ENCODE results near the gene KDM4B. TPM values are rescaled to one million over a fixed set of nuclear protein-coding genes. Genes with fewer than 3 reads are reported as not detected.

Gene KDM4B
- total RNA-seq, 2 experiments from 2014 or later: 31.2 to 42.3 TPM

DNA sequence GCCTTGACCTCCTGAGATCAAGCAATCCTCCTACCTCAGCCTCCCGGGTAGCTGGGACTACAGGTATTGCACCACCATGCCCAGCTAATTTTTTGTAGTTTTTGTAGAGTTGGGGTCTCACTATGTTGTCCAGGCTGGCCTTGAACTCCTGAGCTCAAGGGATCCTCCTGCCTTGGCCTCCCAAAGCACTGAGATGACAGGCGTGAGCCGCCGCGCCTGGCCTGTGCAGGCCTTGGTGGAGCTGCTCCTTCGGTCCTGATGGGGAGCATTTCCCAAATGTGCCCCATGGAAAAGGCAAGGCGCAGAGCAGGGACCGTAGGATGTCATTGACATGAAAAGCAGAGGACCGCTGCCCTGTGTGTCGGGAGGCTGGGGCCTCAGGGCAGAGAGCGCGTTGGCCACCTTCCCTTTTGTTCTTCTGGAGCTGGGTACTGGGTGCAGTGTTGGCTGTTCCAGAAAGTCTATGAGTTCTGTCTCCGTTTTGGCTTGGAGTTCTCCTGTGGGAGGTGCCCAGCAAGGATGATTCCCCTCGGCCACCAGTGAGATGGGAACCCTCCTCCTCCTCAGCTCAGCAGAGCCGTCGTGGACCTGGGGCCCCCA, 128.5 kb downstream of the KDM4B start:
- H3K4me1 Mint-ChIP-seq: no peaks in the 10 kb centered on the region
- no peak for ATAC-seq
- no peaks in the 10 kb centered on the region for H3K27me3 Mint-ChIP-seq
- CTCF ChIA-PET: no interaction called here
- H3K27ac Mint-ChIP-seq: no peak overlapping the region
- H3K36me3 Mint-ChIP-seq: peaks cover 43% of the 10 kb centered on the region
- no peak for DNase-seq
- no peak overlapping the region for H3K4me3 Mint-ChIP-seq
- H3K9me3 Mint-ChIP-seq (ENCODE audit: low read depth): peaks cover 13% of the 10 kb centered on the region

GRCh38 chr19:5097959-5098623, 129.2 kb downstream of the KDM4B start:
- Mint-ChIP-seq H3K4me1 (no peaks in the 10 kb centered on the region), H3K4me3 (no peak overlapping the region), H3K27me3 (no peaks in the 10 kb centered on the region), H3K27ac (no peak overlapping the region), H3K9me3 (ENCODE audit: low read depth) (peaks cover 13% of the 10 kb centered on the region), H3K36me3 (peaks cover 43% of the 10 kb centered on the region)
- no peak for ATAC-seq
- DNase-seq: no peak
- CTCF ChIA-PET: no interaction called here

GRCh38 chr19:5098646-5099045, 129.7 kb downstream of the KDM4B start:
- H3K27ac Mint-ChIP-seq: no peak overlapping the region
- peaks cover 13% of the 10 kb centered on the region for H3K9me3 Mint-ChIP-seq (ENCODE audit: low read depth)
- CTCF ChIA-PET: no interaction called here
- DNase-seq (no peak), ATAC-seq (no peak)
- no peaks in the 10 kb centered on the region for H3K27me3 Mint-ChIP-seq
- peaks cover 43% of the 10 kb centered on the region for H3K36me3 Mint-ChIP-seq
- no peaks in the 10 kb centered on the region for H3K4me1 Mint-ChIP-seq
- no peak overlapping the region for H3K4me3 Mint-ChIP-seq

GRCh38 chr19:5099701-5100221, 130.8 kb downstream of the KDM4B start:
- no peak overlapping the region for H3K27ac Mint-ChIP-seq
- H3K4me1 Mint-ChIP-seq: no peaks in the 10 kb centered on the region
- H3K36me3 Mint-ChIP-seq: peaks cover 43% of the 10 kb centered on the region
- H3K27me3 Mint-ChIP-seq: no peaks in the 10 kb centered on the region
- no peak for DNase-seq
- CTCF ChIA-PET: interaction anchor here (1.0 kb wide), 1 partner anchor 68 kb away, joined by 4 read pairs; no protein-coding TSS in a partner anchor
- no peak overlapping the region for H3K4me3 Mint-ChIP-seq
- peaks cover 13% of the 10 kb centered on the region for H3K9me3 Mint-ChIP-seq (ENCODE audit: low read depth)
- ATAC-seq: no peak

DNA sequence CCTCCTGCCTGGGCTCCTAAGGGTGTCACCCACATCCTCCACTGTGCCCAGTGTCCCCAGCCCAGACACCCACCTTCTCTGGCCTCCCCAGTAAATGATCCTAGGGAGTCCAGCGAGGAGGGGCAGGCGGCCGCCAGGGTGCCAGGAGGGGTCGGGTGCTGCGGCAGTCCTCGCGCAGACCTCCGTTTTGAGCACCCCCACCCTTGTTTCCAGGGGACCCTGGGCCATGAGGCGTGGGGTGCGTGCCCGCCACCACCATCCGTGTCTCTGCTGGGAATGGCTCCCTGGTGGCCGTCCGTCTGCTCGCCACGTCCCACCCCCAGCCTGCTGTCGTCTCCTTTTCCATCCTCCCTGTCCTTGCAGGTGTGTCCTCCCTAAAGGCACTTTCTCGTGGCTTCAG, 133.0 kb downstream of the KDM4B start:
- no peaks in the 10 kb centered on the region for H3K27me3 Mint-ChIP-seq
- CTCF ChIA-PET: no interaction called here
- H3K9me3 Mint-ChIP-seq (ENCODE audit: low read depth): peaks cover 11% of the 10 kb centered on the region
- ATAC-seq: no peak
- no peak overlapping the region for H3K4me3 Mint-ChIP-seq
- H3K4me1 Mint-ChIP-seq: no peaks in the 10 kb centered on the region
- DNase-seq: no peak
- H3K36me3 Mint-ChIP-seq: peaks cover 38% of the 10 kb centered on the region
- no peak overlapping the region for H3K27ac Mint-ChIP-seq

GRCh38 chr19:5102520-5102919, 133.6 kb downstream of the KDM4B start:
- DNase-seq (no peak), ATAC-seq (no peak)
- H3K9me3 Mint-ChIP-seq (ENCODE audit: low read depth): peaks cover 11% of the 10 kb centered on the region
- H3K4me3 Mint-ChIP-seq: no peak overlapping the region
- no peaks in the 10 kb centered on the region for H3K4me1 Mint-ChIP-seq
- CTCF ChIA-PET: no interaction called here
- no peak overlapping the region for H3K27ac Mint-ChIP-seq
- no peaks in the 10 kb centered on the region for H3K27me3 Mint-ChIP-seq
- peaks cover 32% of the 10 kb centered on the region for H3K36me3 Mint-ChIP-seq

GRCh38 chr19:5103061-5103701, 134.3 kb downstream of the KDM4B start:
- H3K27ac Mint-ChIP-seq: no peak overlapping the region
- H3K27me3 Mint-ChIP-seq: no peaks in the 10 kb centered on the region
- H3K4me3 Mint-ChIP-seq: no peak overlapping the region
- H3K36me3 Mint-ChIP-seq: peaks cover 26% of the 10 kb centered on the region
- ATAC-seq: no peak
- H3K4me1 Mint-ChIP-seq: no peaks in the 10 kb centered on the region
- CTCF ChIA-PET: no interaction called here
- H3K9me3 Mint-ChIP-seq (ENCODE audit: low read depth): peaks cover 11% of the 10 kb centered on the region
- DNase-seq: no peak

DNA sequence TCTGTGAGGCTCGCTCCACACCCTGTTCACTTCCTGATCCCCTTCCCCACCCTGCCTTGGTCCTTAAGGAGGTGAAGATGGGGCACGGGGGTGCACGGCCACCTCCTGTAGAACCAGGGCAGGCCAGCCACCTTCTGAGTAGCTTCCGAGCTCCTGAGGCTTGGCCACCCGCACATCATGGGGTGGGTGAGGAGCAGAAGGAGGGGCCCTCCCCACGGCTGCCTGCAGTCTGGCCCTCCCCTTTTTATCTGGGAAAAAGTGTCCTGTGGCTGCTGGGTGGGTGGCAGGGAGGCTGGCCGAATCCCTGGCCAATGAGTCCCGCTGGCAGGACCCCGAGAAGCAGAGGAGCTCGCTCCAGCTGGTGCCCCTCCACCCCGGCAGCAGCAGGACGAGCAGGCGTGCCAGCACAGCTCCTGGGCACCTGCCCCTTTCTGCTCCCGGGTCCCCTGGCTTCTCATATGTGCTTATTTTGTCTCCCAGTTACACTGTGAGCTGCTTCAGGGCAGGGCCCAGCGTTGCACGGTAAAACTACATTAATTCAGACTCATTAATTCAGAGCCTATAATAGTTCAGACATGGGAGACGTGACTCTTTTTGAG, 135.0 kb downstream of the KDM4B start:
- Mint-ChIP-seq H3K27me3 (no peaks in the 10 kb centered on the region), H3K9me3 (ENCODE audit: low read depth) (peaks cover 11% of the 10 kb centered on the region), H3K36me3 (peaks cover 19% of the 10 kb centered on the region), H3K4me1 (no peaks in the 10 kb centered on the region), H3K27ac (no peak overlapping the region), H3K4me3 (no peak overlapping the region)
- ATAC-seq: no peak
- DNase-seq: no peak
- CTCF ChIA-PET: interaction anchor here (0.9 kb wide), 1 partner anchor 18 kb away, joined by 4 read pairs; no protein-coding TSS in a partner anchor

- H3K36me3 Mint-ChIP-seq: peaks cover 9% of the 10 kb centered on the region
- no peak for DNase-seq
- ATAC-seq: no peak
- no peak overlapping the region for H3K27ac Mint-ChIP-seq
- H3K27me3 Mint-ChIP-seq: no peaks in the 10 kb centered on the region
- H3K4me1 Mint-ChIP-seq: no peaks in the 10 kb centered on the region
- no peak overlapping the region for H3K4me3 Mint-ChIP-seq
- CTCF ChIA-PET: interaction anchor here (0.9 to 1.8 kb wide), 2 partner anchors 19 to 103 kb away, joined by 4 read pairs; no protein-coding TSS in a partner anchor
- peaks cover 7% of the 10 kb centered on the region for H3K9me3 Mint-ChIP-seq (ENCODE audit: low read depth)
Observed at GRCh38 chr19:5104871-5105351, 136.0 kb downstream of the KDM4B start.

DNA sequence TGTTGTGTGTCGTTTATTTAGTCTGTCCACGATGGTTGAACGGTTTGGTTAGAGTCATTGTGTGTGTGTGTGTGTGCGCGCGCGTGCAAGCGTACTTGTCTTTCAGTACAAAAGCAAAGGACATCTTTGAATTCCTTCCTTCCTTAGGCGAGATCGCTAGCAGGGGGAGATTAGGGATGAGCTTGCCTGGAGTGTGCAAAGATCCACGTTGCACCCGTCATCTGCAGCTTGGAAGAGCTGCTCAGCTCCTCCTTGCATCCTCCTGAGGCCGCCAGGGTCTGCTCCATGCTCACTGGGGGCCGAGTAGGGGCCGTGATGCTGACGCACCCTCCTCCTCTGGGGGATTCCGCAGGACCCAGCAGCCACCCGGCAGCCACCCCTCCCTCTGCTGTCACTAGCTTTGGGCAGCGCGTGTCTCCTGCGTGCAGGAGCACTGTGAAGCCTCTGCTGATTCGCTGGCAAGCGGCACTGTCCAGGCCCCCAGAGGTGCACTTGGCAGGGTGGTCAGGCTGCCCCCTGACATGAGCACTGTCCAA, 137.3 kb downstream of the KDM4B start:
- no peak overlapping the region for H3K27ac Mint-ChIP-seq
- DNase-seq (no peak), ATAC-seq (no peak)
- H3K36me3 Mint-ChIP-seq: no peaks in the 10 kb centered on the region
- no peak overlapping the region for H3K4me3 Mint-ChIP-seq
- CTCF ChIA-PET: interaction anchor here (1.8 kb wide), 1 partner anchor 105 kb away, joined by 4 read pairs; no protein-coding TSS in a partner anchor
- H3K27me3 Mint-ChIP-seq: no peaks in the 10 kb centered on the region
- H3K4me1 Mint-ChIP-seq: no peaks in the 10 kb centered on the region
- no peaks in the 10 kb centered on the region for H3K9me3 Mint-ChIP-seq (ENCODE audit: low read depth)

DNA sequence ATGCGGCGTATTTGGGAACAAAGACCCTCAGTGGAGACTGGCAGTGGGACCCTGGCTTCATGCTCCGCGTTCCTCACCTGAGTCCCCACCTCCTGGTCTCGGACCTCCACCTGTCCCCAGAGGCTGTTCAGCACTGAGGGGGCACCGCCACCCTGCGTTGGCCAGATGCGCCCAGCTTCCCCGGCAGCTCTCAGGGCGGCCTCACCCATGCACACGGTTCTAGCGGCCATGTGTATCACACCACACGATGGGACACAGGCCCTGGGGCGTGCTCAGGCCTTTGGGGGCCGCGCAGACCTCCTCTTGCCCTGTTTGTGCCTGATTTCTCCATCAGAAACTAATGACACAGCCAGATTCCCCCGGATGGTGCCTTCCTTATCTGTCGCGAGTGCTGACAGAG, 138.1 kb downstream of the KDM4B start:
- no peak overlapping the region for H3K4me3 Mint-ChIP-seq
- no peaks in the 10 kb centered on the region for H3K36me3 Mint-ChIP-seq
- no peaks in the 10 kb centered on the region for H3K9me3 Mint-ChIP-seq (ENCODE audit: low read depth)
- H3K27me3 Mint-ChIP-seq: no peaks in the 10 kb centered on the region
- H3K4me1 Mint-ChIP-seq: no peaks in the 10 kb centered on the region
- DNase-seq (no peak), ATAC-seq (no peak)
- CTCF ChIA-PET: no interaction called here
- H3K27ac Mint-ChIP-seq: no peak overlapping the region

DNA sequence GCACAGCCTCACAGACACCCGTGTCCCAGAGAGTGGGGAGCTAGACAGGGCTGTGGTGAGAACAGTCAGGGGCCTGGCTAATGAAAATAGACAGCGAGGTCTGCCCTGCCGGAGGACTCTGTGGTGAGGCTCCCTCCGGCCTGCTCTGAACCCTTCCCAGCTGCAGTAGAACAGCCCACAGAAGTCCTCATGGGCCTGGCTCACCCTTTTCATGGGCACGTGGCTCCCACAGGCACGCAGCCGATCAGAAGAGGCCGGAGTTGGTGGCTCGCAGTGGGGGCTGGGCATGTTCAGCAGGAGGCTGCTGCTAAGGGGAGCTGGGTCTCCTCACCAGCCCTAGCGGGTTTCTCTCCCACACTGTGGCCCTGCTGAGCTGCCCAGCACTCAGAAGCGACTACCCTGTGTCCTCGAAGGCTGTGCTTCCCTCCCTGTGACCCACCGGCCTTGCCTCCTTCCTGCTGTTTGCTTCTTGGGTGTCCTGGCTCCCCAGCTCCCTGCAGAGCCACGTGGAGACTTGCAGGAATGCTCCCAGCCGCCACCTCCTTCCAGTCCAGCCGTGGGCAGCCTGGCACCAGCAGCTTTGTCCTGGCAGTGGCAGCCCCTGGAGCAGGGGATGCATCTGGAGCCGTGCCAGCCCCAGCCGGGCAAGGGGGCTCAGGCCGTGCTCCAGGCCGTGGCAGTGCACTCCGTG, 138.7 kb downstream of the KDM4B start:
- Mint-ChIP-seq H3K4me1 (no peaks in the 10 kb centered on the region), H3K27ac (no peak overlapping the region), H3K27me3 (no peaks in the 10 kb centered on the region), H3K36me3 (no peaks in the 10 kb centered on the region), H3K4me3 (no peak overlapping the region), H3K9me3 (ENCODE audit: low read depth) (no peaks in the 10 kb centered on the region)
- ATAC-seq (no peak), DNase-seq (no peak)
- CTCF ChIA-PET: no interaction called here

DNA sequence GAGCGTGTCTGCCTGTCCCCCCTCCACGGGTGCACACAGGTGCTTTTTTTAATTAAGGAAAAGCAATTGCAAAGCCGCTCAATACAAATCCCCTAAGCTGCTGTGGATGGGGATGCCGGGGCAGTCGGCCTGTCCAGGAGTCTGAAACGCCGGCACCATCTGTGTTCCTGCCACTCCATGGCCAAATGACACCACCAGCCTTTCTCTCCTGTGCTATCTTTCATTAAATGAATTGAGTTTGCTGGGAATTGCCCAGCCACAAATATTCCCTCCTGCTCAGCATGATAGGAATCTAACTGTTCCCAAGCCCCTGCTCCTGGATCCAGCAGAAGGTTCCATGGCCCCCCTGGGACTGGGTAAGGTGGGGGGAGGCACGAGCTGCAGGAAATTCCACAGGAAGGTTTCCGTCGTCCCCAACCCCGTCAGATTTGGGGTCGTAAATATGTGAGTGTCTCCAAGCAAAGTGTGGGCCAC, 139.2 kb downstream of the KDM4B start:
- CTCF ChIA-PET: no interaction called here
- Mint-ChIP-seq H3K4me3 (no peak overlapping the region), H3K27ac (no peak overlapping the region)

More for the DNA sequence above, 139.2 kb downstream of the KDM4B start:
- Mint-ChIP-seq H3K4me1 (no peaks in the 10 kb centered on the region), H3K27me3 (no peaks in the 10 kb centered on the region), H3K36me3 (no peaks in the 10 kb centered on the region), H3K9me3 (ENCODE audit: low read depth) (no peaks in the 10 kb centered on the region)
- ATAC-seq: no peak
- DNase-seq: no peak

Data from activated CD8-positive, alpha-beta memory T cell treated with anti-CD3 and anti-CD28 coated beads, Interleukin-2, amount 10 ng/mL, durations not matched to agents 7 days and 5 days (primary cell).